Measurements from ENCODE around the gene C2CD4A.

The C2CD4A gene

GRCh38 chr15:62060113-62060895 lies 6.5 kb upstream of the C2CD4A start, which contains the start of gene VPS13C:
Gene VPS13C (minus strand): TSS chr15:62060447. CDS start chr15:62060374, 73 bp downstream.
- peak; percentile 98 for DNase-seq (ENCODE audit: low spot score)

DNA sequence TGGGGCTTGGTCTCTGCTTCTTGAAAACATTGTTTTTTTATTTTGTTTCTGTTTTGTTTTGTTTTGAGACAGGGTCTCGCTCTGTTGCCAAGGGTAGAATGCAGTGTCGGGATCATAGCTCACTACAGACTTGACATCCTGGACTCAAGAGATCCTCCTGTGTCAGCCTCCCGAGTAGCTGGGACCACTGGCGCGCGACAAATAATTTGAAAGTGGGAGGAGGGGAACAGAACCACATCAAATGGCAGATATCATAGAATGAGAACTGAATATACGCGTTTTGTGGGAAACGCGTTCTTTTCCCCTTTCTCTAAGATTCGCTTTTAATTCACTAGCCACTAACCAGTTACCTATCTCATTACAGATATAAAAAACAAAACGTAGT lies 5.9 kb upstream of the C2CD4A start:
- no peak for DNase-seq (ENCODE audit: low spot score)

- DNase-seq (ENCODE audit: low spot score), result no peak
Observed at GRCh38 chr15:62063825-62064635, 2.7 kb upstream of the C2CD4A start.

GRCh38 chr15:62067448-62068044 lies 769 bp downstream of the C2CD4A start:
- DNase-seq (ENCODE audit: low spot score), result no peak

GRCh38 chr15:62068071-62068809 lies 1.5 kb downstream of the C2CD4A start:
- no peak for DNase-seq (ENCODE audit: low spot score)

DNA sequence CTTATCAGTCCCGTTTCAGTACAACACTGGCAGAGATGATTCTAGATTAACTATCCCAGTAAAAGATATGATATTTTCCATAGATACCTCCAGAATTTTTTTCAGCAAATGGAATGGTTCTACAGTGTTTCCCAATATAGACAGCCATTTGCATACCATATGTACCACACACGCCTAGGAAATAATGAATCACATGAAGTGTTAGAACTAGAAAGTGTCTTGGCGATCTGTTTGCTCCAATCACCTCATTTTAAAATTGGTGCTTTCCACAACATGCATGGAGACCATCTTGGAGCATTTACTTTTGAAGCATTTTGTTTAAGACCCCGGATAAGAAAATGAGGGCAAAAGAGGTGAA lies 2.0 kb downstream of the C2CD4A start:
- no peak for DNase-seq (ENCODE audit: low spot score)

DNA sequence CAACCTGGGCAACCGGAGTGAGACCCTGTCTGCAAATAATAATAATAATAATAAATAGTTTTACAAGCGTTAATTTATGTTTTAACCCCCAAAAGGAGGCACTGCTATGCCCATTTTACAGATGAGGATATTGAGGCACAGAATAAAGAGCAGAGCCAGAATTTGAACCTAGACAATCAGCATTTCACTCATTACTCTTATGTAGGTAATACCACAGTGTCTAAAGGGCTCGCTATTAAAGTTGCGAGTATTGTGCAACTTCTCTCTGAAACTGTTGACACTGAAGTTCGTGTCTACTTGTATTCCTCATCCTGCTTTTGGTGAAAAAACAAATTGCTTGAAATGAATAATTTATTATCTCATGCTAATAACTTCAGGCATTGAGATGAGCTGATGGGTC lies 2.8 kb downstream of the C2CD4A start:
- no peak for DNase-seq (ENCODE audit: low spot score)

- DNase-seq (ENCODE audit: low spot score), result peak; percentile 65
Observed at GRCh38 chr15:62071711-62072308, 5.0 kb downstream of the C2CD4A start.

- no peak for DNase-seq (ENCODE audit: low spot score)
Observed at GRCh38 chr15:62075595-62076277, 9.0 kb downstream of the C2CD4A start.

DNA sequence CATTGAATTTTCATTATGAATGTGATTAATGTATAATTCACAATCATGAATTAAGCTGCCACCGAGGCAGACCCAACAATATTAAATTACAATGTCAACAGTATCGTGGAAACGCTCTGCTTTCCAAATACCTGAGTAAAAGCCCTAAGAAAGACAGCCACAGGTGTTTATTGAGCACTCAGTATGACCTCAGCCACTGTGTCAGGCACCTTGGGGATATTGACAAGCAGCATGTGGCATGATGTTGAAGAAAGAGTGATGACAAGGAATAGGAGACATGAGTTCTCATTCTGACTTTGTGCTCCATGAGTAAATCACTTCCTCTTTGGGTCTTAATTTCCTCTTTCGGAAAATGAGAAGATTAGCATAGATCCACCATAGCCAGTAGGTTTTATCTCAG lies 12.8 kb downstream of the C2CD4A start:
- DNase-seq (ENCODE audit: low spot score), result no peak

DNA sequence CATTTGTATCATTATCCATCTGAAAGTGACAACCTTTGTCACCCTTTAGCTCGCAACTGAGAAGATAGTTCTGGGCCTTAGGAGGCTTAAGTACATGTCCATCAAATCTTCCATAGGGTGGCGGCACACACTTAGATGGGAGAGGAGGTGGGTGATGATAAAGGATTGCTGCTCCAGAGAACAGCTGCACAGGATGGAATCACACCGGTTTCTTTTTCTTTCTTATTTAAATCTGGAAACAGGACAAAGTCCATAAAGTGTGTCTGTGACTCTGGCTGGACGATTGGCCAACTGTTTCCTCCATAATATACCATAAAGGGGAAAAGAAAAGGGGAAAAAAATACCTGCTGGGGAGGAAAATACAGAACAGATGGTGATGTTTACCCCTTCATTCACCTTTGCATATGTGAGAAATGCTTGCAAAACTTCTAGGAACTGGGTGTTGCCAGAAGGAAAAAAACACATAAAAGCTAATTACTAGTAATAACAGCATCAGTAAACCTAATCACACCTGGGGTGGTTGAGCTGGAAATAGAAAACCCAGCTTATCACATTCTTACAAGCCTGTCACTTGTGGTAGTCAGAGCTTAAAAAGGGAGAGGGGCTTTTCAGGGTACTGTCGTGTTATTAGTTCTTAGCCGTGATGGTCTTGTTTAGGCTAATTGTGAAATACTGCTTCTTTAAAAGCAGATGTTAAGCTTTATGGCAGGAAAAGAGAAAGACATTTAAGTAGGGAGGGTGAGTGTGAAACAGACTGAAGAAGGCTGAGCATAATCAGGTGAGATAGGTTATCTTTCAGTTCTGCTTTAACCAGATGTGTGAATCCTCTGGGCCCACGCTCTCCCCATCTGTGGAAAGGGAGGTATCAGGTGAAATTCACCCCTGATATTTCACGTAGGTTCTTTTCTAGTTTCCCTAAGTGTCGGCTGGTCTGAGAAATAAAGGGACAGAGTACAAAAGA lies 16.7 kb downstream of the C2CD4A start:
- no peak for DNase-seq (ENCODE audit: low spot score)

DNA sequence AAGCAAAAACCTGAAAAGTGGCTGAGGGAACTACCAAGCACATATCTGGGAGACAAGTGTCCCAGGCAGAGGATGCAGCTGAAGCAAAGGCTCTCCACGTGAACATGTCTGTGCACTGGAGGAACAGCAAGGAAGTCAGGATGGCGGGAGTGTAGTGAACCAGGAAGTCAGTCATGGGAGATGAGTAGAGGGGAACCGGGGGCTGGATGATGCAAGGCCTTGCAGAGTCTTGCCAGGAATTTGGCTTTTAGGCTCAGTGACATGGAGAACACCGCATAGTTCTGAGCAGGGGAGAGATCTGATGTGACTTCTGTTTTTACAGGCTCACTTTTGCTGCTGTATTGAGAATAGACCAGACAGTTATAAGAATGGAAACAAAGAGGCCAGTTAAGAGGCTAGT lies 19.0 kb downstream of the C2CD4A start:
- DNase-seq (ENCODE audit: low spot score), result no peak

GRCh38 chr15:62087671-62088352 lies 21.0 kb downstream of the C2CD4A start:
- no peak for DNase-seq (ENCODE audit: low spot score)

DNA sequence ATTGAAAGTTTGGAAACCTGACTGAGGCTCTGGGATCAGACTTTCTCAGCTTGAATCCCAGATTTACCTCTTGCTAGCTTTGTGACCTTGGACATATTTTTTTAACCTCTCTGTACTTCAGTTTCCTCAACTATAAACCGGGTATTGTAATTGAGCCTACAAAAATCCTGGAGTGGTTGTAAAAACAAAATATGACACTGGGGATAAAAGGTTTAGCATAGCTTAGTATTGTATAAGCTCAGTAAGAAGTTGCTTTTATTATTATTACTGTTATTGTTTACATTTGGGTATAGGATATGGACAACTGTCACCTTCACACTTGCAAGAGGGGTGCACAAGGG lies 21.5 kb downstream of the C2CD4A start:
- no peak for DNase-seq (ENCODE audit: low spot score)

DNA sequence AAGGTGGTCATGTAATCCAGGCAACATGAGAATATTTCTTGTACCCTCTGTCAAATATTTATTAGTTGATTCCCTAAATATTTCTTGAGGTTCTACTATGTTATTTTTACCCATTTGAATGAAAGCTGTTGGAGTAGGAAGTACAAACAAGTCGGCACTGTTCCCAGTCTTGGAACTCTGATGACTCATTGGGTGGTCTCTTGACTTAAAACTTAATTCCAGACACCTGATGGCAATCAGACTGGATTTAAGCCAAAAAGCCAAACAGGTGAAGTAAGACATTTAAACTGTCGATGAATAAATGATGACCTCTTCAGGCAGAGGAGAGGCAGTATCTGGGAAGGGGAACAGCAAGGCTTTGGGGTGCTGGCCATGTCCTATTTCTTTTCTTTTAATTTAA lies 22.8 kb downstream of the C2CD4A start:
- no peak for DNase-seq (ENCODE audit: low spot score)

GRCh38 chr15:62090988-62091387 lies 24.2 kb downstream of the C2CD4A start:
- no peak for DNase-seq (ENCODE audit: low spot score)

DNA sequence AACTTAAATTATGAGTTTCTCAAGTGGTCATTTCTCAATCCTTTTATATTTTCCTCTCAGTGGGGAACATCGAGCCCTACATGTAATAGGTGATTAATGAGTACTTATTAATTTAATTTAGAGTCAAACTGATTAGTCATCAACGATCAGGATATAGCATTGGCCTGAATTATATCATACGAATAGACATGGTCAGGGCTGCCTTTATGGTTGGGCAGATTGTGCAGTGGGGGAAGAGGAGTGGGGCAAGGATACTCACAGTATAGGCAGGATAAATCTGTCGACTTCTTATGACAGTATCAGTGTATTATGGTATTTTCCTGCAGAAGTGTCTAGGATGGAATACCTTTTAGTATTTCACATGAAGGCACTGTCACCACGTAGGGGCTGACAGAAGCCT lies 27.0 kb downstream of the C2CD4A start:
- no peak for DNase-seq (ENCODE audit: low spot score)

- no peak for DNase-seq (ENCODE audit: low spot score)
Observed at GRCh38 chr15:62094388-62094787, 27.6 kb downstream of the C2CD4A start.

- DNase-seq (ENCODE audit: low spot score), result no peak
Observed at GRCh38 chr15:62099094-62099601, 32.4 kb downstream of the C2CD4A start.
